Lower lobe of right lung (tissue), 2 donors: ENCODE results near the gene RANBP10. TPM values are rescaled to one million over a fixed set of nuclear protein-coding genes. Genes with fewer than 3 reads are reported as not detected.
"Not testable (repeated sequence)": the region's sequence is repeated elsewhere in the genome, so short reads cannot be mapped to it uniquely, and the experiment has no call there.

Source experiments
- ATAC-seq, 2 donors: fragments of 200-7000 bp; cut with Tn5 transposase; one replicate each; pipeline ENCODE4 v1.9.1; 2020 to 2022; ENCODE audit warnings: mild to moderate bottlenecking in 2 of 2, moderate library complexity in 2 of 2
- DNase-seq: peaks from one replicate; pipeline ENCODE4 v3.0.0-alpha.2; 2020
- H3K27ac ChIP-seq: fragments of 200-600 bp; one replicate; pipeline ENCODE4 v1.8.0; 2022
- H3K27me3 ChIP-seq: fragments of 200-600 bp; one replicate; pipeline ENCODE4 v1.8.0; 2022; ENCODE audit warnings: low read depth
- H3K36me3 ChIP-seq: fragments of 200-600 bp; one replicate; pipeline ENCODE4 v1.8.0; 2022; ENCODE audit warnings: mild to moderate bottlenecking
- H3K4me1 ChIP-seq: fragments of 200-600 bp; one replicate; pipeline ENCODE4 v1.8.0; 2022
- H3K4me3 ChIP-seq: fragments of 200-600 bp; one replicate; pipeline ENCODE4 v1.8.0; 2022; ENCODE audit warnings: mild to moderate bottlenecking
- H3K9me3 ChIP-seq: fragments of 200-600 bp; one replicate; pipeline ENCODE4 v1.8.0; 2022
- intact Hi-C: fragments of 100-400 bp; cut with DNase I; formaldehyde crosslinking; loops from one replicate; pipeline ENCODE4 v1.11.0; 2022
- total RNA-seq: library from RNA; stranded (reverse); fragmentation: NEBNext Ultra II Directional; extraction: Animal tissue kit (Norgen Biotek cat#: 25700); gene quantifications from one replicate; pipeline ENCODE4 v1.2.1, GENCODE V29; 2021
- TF ChIP-seq, protein P1 (sequence below): fragments of 200-600 bp; IDR thresholded peaks from one replicate; pipeline ENCODE4 v1.8.0; 2022; ENCODE audit warnings: antibody characterized with exemption, mild to moderate bottlenecking
- donor health status: DM: no; HTN: yes; CAD: no; lungs with severe emphysema.

The RANBP10 gene
- total RNA-seq, 1 donor from 2014 or later: 21.7 TPM

GRCh38 chr16:67842509-67843342 lies 36.4 kb upstream of the RANBP10 start:
- Histone ChIP-seq H3K27ac (peak overlapping the region; percentile 98), H3K4me1 (peaks cover 37% of the 10 kb centered on the region), H3K36me3 (no peaks in the 10 kb centered on the region), H3K9me3 (no peaks in the 10 kb centered on the region), H3K27me3 (no peaks in the 10 kb centered on the region), H3K4me3 (peak overlapping the region; percentile 75)
- TF ChIP-seq, protein P1, sequence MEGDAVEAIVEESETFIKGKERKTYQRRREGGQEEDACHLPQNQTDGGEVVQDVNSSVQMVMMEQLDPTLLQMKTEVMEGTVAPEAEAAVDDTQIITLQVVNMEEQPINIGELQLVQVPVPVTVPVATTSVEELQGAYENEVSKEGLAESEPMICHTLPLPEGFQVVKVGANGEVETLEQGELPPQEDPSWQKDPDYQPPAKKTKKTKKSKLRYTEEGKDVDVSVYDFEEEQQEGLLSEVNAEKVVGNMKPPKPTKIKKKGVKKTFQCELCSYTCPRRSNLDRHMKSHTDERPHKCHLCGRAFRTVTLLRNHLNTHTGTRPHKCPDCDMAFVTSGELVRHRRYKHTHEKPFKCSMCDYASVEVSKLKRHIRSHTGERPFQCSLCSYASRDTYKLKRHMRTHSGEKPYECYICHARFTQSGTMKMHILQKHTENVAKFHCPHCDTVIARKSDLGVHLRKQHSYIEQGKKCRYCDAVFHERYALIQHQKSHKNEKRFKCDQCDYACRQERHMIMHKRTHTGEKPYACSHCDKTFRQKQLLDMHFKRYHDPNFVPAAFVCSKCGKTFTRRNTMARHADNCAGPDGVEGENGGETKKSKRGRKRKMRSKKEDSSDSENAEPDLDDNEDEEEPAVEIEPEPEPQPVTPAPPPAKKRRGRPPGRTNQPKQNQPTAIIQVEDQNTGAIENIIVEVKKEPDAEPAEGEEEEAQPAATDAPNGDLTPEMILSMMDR: peak; percentile 26
- peak; percentile 79 for DNase-seq
- intact Hi-C loops: no loop called here
- peak; percentile 30 to 35 for ATAC-seq

GRCh38 chr16:67841816-67842508 lies 35.6 kb upstream of the RANBP10 start, which contains the start of gene THAP11:
Gene THAP11, plus strand, starts transcription at chr16:67842320. Its CDS starts 235 bp downstream, at chr16:67842555.
- no peaks in the 10 kb centered on the region for H3K36me3 ChIP-seq
- H3K27me3 ChIP-seq: no peaks in the 10 kb centered on the region
- intact Hi-C loops: no loop called here
- H3K9me3 ChIP-seq: no peaks in the 10 kb centered on the region
- DNase-seq (peak; percentile 95), ATAC-seq (peak; percentile 86 to 89)
- peak within 1 kb of the TSS; percentile 75 for H3K4me3 ChIP-seq
- TF ChIP-seq, protein P1: peak; percentile 82
- peak within 1 kb of the TSS; percentile 98 for H3K27ac ChIP-seq
- peaks cover 33% of the 10 kb centered on the region for H3K4me1 ChIP-seq

- peak in 1 of 2 donors; percentile 0 for ATAC-seq
- H3K27ac ChIP-seq: peak overlapping the region; percentile 98
- H3K4me3 ChIP-seq: peak overlapping the region; percentile 75
Measured at GRCh38 chr16:67841198-67841815, 34.9 kb upstream of the RANBP10 start.

DNA sequence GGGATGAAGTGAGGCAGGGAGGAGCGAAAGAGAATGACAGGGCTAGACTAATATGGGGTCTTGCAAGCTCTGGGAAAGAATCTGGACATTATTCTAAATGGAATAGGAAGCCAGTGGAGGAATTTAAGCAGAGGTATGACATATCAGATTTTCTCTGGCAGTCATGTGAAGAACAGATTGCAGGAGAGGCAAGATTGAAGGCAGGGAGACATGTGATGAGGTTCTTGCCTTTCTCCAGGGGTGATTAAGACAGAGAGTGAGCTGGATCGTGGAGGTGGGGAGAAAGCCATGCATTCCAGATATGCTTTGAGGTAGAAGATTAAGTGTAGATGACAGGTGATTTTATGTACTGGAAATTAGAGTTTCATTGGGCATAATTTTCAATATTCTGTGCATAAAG lies 31.5 kb upstream of the RANBP10 start:
- Histone ChIP-seq H3K4me3 (no peak overlapping the region), H3K9me3 (no peaks in the 10 kb centered on the region), H3K4me1 (peaks cover 12% of the 10 kb centered on the region), H3K27me3 (no peaks in the 10 kb centered on the region), H3K36me3 (no peaks in the 10 kb centered on the region), H3K27ac (no peak overlapping the region)
- intact Hi-C loops: no loop called here
- TF ChIP-seq, protein P1: no peak
- ATAC-seq: no peak
- DNase-seq: no peak

More at GRCh38 chr16:67841198-67841815, 34.9 kb upstream of the RANBP10 start:
- no peak for DNase-seq
- TF ChIP-seq, protein P1: no peak
- peaks cover 33% of the 10 kb centered on the region for H3K4me1 ChIP-seq
- no peaks in the 10 kb centered on the region for H3K27me3 ChIP-seq
- intact Hi-C loops: no loop called here
- H3K36me3 ChIP-seq: no peaks in the 10 kb centered on the region
- no peaks in the 10 kb centered on the region for H3K9me3 ChIP-seq

DNA sequence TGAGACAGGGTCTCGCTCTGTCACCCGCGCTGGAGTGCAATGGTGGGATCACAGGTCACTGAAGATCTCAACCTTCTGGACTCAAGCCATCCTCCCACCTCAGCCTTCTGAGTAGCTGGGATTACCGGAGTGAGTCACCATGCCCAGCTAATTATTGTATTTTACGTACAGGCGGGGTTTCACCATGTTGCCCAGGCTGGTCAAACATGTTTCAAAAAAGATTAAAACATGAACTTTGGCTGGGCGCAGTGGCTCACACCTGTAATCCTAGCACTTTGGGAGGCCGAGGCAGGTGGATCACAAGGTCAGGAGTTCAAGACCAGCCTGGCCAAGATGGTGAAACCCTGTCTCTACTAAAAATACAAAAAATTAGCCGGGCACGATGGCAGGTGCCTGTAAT lies 30.8 kb upstream of the RANBP10 start:
- H3K27ac ChIP-seq: not testable (repeated sequence)

More for the DNA sequence above, 30.8 kb upstream of the RANBP10 start:
- intact Hi-C loops, H3K27me3 ChIP-seq, H3K36me3 ChIP-seq, H3K9me3 ChIP-seq, DNase-seq, H3K4me3 ChIP-seq, ATAC-seq: not testable (repeated sequence)
- H3K4me1 ChIP-seq: peaks cover 19% of the 10 kb centered on the region
